Pancreas (tissue), 10 donors: ENCODE data around the gene TSHZ3. TPM values are rescaled to one million over a fixed set of nuclear protein-coding genes. Genes with fewer than 3 reads are reported as not detected.

Experiments used
- ATAC-seq, 4 donors: fragments of 200-7000 bp; cut with Tn5 transposase; one replicate each; pipeline versions ENCODE4 v1.8.0 to v1.9.1; 2020; ENCODE audit warnings: mild to moderate bottlenecking in 4 of 4, moderate library complexity in 4 of 4
- DNase-seq, 6 donors: peaks; one replicate each; pipeline ENCODE4 v3.0.0-alpha.2; 2020
- FAIRE-seq: peaks from 2 replicates; lab custom pipeline; 2012; peaks lifted over from hg19 to GRCh38; lab: Jason Lieb, UNC
- H3K27ac ChIP-seq, 4 donors: fragments of 200-600 bp; sonication (generic); 1 replicate in 3 of 4; 2 replicates in 1 of 4; pipeline versions ENCODE4 v1.5.0 to v1.8.0; 2020
- H3K27me3 ChIP-seq, 4 donors: fragments of 200-600 bp; one replicate each; pipeline ENCODE4 v1.8.0; 2021
- H3K36me3 ChIP-seq, 3 donors: fragments of 200-600 bp; sonication (generic) in 1 of 3; one replicate each; pipeline versions ENCODE4 v1.5.0 to v1.8.0; 2020 to 2021
- H3K4me1 ChIP-seq, 3 donors: fragments of 200-600 bp; one replicate each; pipeline ENCODE4 v1.8.0; 2021
- H3K4me3 ChIP-seq, 4 donors: fragments of 200-600 bp; sonication (generic) in 2 of 4; one replicate each; pipeline versions ENCODE4 v1.5.0 to v1.8.0; 2020 to 2021
- H3K9me3 ChIP-seq, 4 donors: fragments of 200-600 bp; one replicate each; pipeline ENCODE4 v1.8.0; 2021
- WGBS, 2 donors: extraction: QIAGEN DNeasy Blood & Tissue Kit; methylation state at CpG; one replicate each; pipeline ENCODE4 v1.1.7; 2013; 5-methylcytosine and 5-hydroxymethylcytosine counted together
- intact Hi-C, 3 donors: fragments of 100-400 bp; cut with DNase I; formaldehyde crosslinking; loops; one replicate each; pipeline versions ENCODE4 v1.11.1 to v1.14.2; 2022
- polyA plus RNA-seq, 2 donors: library from polyadenylated mRNA; stranded (reverse); fragments of 200-250 nt; gene quantifications; one replicate each; pipeline ENCODE4 v1.2.3, GENCODE V29; 2013
- total RNA-seq, 6 donors: library from RNA; stranded (reverse); fragmentation: NEBNext Ultra II Directional in 4 of 6; extraction: Animal tissue kit (Norgen Biotek cat#: 25700) in 4 of 6; gene quantifications; one replicate each; pipeline versions ENCODE4 v1.2.1 to v1.2.4, GENCODE V29; 2021 to 2023
- TF ChIP-seq, protein P1 (sequence below), 4 donors: fragments of 200-600 bp; sonication (generic) in 3 of 4; IDR thresholded peaks; one replicate each; pipeline versions ENCODE4 v1.5.0 to v1.8.0; 2021; ENCODE audit warnings: antibody characterized with exemption in 4 of 4
- donor health status: healthy with polysubstance abuse.
- donor health status: DM: no; HTN: no; CAD: no; lungs with moderate emphysema.
- donor health status: DM: no; HTN: no; CAD: no.
- donor health status: control.
- donor health status: control.
- donor health status: Bipolar disorder and iron deficiency.
- donor health status: DM: yes; HTN: yes; CAD: no.
- donor health status: DM: no; HTN: no; CAD: no.
- donor health status: DM: no; HTN: no; CAD: no.
- donor health status: DM: yes; HTN: yes; CAD: no.

Gene TSHZ3
- total and polyA plus RNA-seq, 8 donors, result 0.87 to 3.2 (median 1.5) TPM

DNA sequence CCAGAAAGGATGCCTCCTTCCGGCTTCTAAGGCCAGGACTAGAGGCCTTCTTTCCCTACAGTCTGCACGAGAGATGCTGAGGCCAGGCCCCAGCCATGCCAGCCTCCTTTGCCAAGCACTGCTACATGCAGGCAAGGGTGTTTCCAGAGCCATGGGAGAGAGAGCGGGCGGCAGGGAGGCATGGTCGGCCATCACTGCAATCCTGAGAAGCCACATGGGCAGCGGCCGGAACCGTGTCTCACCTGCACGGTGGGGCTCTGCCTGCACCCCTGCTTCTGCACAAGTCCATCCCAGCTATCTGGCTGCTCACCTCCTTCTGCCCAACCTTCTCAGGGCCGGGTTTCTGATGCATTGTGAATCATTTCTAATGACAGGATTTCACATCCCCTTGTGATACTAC, 35.1 kb downstream of the TSHZ3 start:
- Histone ChIP-seq H3K4me3 (no peak overlapping the region), H3K36me3 (no peaks in the 10 kb centered on the region), H3K9me3 (no peaks in the 10 kb centered on the region), H3K27me3 (no peaks in the 10 kb centered on the region), H3K4me1 (no peaks in the 10 kb centered on the region), H3K27ac (no peak overlapping the region)
- no peak for DNase-seq
- intact Hi-C loops, result no loop called here
- FAIRE-seq, result no peak
- ATAC-seq, result no peak
- TF ChIP-seq, protein P1, sequence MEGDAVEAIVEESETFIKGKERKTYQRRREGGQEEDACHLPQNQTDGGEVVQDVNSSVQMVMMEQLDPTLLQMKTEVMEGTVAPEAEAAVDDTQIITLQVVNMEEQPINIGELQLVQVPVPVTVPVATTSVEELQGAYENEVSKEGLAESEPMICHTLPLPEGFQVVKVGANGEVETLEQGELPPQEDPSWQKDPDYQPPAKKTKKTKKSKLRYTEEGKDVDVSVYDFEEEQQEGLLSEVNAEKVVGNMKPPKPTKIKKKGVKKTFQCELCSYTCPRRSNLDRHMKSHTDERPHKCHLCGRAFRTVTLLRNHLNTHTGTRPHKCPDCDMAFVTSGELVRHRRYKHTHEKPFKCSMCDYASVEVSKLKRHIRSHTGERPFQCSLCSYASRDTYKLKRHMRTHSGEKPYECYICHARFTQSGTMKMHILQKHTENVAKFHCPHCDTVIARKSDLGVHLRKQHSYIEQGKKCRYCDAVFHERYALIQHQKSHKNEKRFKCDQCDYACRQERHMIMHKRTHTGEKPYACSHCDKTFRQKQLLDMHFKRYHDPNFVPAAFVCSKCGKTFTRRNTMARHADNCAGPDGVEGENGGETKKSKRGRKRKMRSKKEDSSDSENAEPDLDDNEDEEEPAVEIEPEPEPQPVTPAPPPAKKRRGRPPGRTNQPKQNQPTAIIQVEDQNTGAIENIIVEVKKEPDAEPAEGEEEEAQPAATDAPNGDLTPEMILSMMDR (IDR thresholded peaks at IDR 0.05), result no peak
- 79 to 89% methylated on average over 10 of the region's 10 CpGs for WGBS, 2 donors

DNA sequence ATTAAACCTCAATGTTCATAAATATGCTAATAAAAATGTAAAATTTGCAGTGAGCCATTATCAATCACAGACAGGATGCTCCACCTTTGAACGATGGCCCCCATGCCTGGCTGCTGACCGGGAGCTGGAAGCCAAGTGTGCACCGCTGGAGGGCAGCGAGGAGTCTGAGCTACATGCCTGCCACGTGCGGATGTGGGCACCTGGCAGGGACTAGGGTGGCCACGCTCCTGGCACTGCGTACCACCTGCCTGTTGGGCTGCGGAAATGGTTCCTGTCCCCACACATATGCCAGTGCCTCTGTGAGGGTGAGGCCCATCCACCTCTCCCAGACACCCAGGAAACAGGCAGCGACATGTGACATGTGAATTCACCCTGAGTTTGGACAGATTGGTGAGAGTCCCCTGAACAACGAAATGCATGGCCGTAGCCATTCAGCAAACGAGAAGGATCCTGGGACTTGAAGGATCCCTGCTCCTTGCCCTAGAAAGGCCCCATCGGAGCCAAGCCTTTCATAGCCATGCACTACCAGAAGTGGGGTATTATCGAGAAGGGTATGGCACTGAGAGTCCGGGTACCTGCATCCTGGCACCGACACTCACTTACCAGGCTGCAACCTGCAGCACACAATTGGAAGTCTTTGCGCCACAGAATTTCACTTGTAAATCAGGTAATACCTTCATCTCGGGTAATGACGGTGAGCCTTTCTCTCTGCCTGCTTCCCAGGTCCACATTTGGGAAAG, 35.8 kb downstream of the TSHZ3 start:
- FAIRE-seq (no peak), DNase-seq (no peak), ATAC-seq (no peak)
- H3K36me3 ChIP-seq, result no peaks in the 10 kb centered on the region
- no peaks in the 10 kb centered on the region for H3K4me1 ChIP-seq
- H3K27me3 ChIP-seq, result no peaks in the 10 kb centered on the region
- intact Hi-C loops, result no loop called here
- TF ChIP-seq, protein P1 (IDR thresholded peaks at IDR 0.05), result no peak
- H3K4me3 ChIP-seq, result no peak overlapping the region
- no peaks in the 10 kb centered on the region for H3K9me3 ChIP-seq
- 79 to 81% methylated on average over 20 of the region's 20 CpGs for WGBS, 2 donors
- no peak overlapping the region for H3K27ac ChIP-seq

DNA sequence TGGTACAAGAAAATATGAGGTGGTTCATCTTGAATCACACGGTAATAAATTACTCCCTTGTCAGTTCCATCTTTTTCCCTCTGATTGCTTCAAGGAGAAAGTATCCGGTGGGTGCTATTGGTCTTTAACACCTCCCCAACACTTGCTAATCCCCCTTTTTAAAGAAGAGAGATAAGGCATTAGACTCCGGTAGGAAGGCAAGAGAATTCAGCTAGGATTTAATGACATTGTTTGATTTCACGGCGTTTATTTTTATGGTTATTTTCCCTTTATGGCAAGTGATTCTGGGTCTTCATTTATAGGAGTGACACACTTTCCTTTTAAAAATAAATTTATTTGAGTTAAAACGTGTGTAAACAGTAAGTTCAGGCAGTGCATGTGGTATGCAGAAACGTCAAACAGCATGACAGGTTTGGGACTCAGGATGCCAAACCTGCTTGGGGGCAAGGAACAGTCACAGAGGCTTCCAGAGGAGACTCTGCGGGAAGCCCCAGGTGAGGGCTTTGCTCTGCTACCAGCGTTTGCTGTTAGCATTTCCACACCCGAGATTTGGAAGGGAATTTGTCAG, 36.5 kb downstream of the TSHZ3 start:
- Histone ChIP-seq H3K9me3 (no peaks in the 10 kb centered on the region), H3K4me1 (no peaks in the 10 kb centered on the region), H3K27ac (no peak overlapping the region), H3K27me3 (no peaks in the 10 kb centered on the region), H3K4me3 (no peak overlapping the region), H3K36me3 (no peaks in the 10 kb centered on the region)
- WGBS, 2 donors, result 38 to 43% methylated on average over 10 of the region's 10 CpGs
- no peak for FAIRE-seq
- intact Hi-C loops, result no loop called here
- TF ChIP-seq, protein P1 (IDR thresholded peaks at IDR 0.05), result no peak
- no peak for ATAC-seq
- DNase-seq, result no peak

DNA sequence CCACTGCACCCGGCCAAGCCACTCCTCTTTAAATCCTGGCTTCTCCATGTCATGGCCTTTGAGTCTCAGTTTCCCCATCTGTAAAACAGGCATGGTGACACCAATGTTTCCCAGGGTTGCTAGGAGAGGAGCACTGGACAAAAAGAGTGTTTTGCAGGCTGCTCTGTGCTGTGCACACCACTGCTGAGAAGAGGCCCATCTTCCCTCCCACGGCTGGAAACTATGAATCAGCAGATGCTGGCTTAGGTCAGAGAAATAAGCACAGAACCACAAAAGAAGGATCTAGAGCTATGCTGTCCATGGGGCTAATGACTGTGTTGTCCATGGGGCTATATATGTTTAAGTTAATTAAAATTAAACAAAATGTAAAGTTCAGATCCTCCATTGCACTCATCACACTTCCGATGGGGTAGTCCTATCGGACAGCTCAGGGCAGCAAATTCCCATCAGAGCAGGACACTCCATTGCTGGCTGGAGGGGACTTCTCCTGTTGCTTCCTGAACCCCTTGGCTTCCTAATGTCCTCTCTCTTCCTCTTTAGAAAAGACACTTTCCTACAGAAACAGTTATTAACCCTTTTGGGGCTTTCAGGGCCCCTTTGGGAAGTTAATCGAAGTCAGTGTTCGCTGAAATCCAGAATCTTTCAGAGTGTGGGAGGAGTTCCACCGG, 37.1 kb downstream of the TSHZ3 start:
- H3K36me3 ChIP-seq, result no peaks in the 10 kb centered on the region
- H3K4me3 ChIP-seq, result no peak overlapping the region
- DNase-seq (peak in 1 of 6 donors; percentile 32), ATAC-seq (peak in 2 of 4 donors; percentile 75), FAIRE-seq (no peak)
- no peaks in the 10 kb centered on the region for H3K4me1 ChIP-seq
- WGBS, 2 donors, result 69 to 74% methylated on average over 7 of the region's 7 CpGs
- no peak overlapping the region for H3K27ac ChIP-seq
- TF ChIP-seq, protein P1 (IDR thresholded peaks at IDR 0.05), result no peak
- H3K27me3 ChIP-seq, result no peaks in the 10 kb centered on the region
- no peaks in the 10 kb centered on the region for H3K9me3 ChIP-seq
- intact Hi-C loops, result no loop called here
